ENCODE measurements around the gene EXOC6.

EXOC6 gene

DNA sequence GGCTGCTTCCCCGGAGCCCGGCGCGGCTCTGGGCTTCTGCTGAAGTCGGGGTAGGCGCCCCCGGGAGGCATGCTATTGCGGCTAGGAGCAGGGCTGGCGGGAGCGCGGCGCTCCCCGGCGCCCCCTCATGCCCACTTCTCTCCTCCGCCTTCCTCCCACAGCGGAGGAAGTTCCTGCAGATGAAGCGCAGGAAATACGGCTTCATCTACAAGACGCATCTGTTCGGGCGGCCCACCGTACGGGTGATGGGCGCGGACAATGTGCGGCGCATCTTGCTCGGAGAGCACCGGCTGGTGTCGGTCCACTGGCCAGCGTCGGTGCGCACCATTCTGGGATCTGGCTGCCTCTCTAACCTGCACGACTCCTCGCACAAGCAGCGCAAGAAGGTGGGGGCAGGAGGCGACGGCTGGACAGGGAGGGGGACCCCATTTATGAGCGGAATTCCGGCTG lies 225.9 kb downstream of the EXOC6 start:
- H3K4me3 ChIP-seq (ENCODE audit: insufficient read depth, low read depth, low read length, poor library complexity, severe bottlenecking), result peak overlapping the region; percentile 32
- no peak overlapping the region for H3K27ac ChIP-seq (ENCODE audit: insufficient read depth, low read length, poor library complexity, severe bottlenecking)
- H3K27me3 ChIP-seq (replicated peaks; ENCODE audit: control insufficient read depth, insufficient read depth, low read length, poor library complexity, severe bottlenecking), result peaks cover 30% of the 10 kb centered on the region

DNA sequence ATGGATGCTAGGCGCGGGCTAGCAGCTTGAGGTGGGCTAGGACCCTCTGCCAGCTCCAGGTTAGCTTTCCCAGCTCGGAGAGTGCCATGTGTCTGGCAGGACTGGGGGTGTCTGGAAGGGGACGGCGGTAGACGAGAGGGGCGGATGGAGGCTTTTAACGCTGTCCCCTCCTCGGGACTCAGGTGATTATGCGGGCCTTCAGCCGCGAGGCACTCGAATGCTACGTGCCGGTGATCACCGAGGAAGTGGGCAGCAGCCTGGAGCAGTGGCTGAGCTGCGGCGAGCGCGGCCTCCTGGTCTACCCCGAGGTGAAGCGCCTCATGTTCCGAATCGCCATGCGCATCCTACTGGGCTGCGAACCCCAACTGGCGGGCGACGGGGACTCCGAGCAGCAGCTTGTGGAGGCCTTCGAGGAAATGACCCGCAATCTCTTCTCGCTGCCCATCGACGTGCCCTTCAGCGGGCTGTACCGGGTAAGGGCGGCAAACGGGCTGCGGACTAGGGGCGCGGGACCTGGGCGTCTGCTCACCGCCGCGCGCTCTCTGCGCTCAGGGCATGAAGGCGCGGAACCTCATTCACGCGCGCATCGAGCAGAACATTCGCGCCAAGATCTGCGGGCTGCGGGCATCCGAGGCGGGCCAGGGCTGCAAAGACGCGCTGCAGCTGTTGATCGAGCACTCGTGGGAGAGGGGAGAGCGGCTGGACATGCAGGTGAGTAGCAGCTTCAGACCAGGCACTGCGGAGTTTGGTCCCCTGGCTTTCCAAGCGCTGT lies 226.5 kb downstream of the EXOC6 start:
- DNase-seq, result no peak
- Histone ChIP-seq H3K27me3 (replicated peaks; ENCODE audit: control insufficient read depth, insufficient read depth, low read length, poor library complexity, severe bottlenecking) (peaks cover 36% of the 10 kb centered on the region), H3K36me3 (ENCODE audit: control insufficient read depth, insufficient read depth, low read length) (no peaks in the 10 kb centered on the region), H3K4me1 (ENCODE audit: control insufficient read depth, insufficient read depth, low read length, poor library complexity, severe bottlenecking) (peaks cover 35% of the 10 kb centered on the region), H3K4me3 (ENCODE audit: insufficient read depth, low read depth, low read length, poor library complexity, severe bottlenecking) (no peak overlapping the region), H3K27ac (ENCODE audit: insufficient read depth, low read length, poor library complexity, severe bottlenecking) (no peak overlapping the region), H3K9me3 (ENCODE audit: control insufficient read depth, low read length) (no peaks in the 10 kb centered on the region)

More for the DNA sequence above, 225.9 kb downstream of the EXOC6 start:
- Histone ChIP-seq H3K4me1 (ENCODE audit: control insufficient read depth, insufficient read depth, low read length, poor library complexity, severe bottlenecking) (peaks cover 35% of the 10 kb centered on the region), H3K9me3 (ENCODE audit: control insufficient read depth, low read length) (no peaks in the 10 kb centered on the region), H3K36me3 (ENCODE audit: control insufficient read depth, insufficient read depth, low read length) (no peaks in the 10 kb centered on the region)
- DNase-seq, result no peak

DNA sequence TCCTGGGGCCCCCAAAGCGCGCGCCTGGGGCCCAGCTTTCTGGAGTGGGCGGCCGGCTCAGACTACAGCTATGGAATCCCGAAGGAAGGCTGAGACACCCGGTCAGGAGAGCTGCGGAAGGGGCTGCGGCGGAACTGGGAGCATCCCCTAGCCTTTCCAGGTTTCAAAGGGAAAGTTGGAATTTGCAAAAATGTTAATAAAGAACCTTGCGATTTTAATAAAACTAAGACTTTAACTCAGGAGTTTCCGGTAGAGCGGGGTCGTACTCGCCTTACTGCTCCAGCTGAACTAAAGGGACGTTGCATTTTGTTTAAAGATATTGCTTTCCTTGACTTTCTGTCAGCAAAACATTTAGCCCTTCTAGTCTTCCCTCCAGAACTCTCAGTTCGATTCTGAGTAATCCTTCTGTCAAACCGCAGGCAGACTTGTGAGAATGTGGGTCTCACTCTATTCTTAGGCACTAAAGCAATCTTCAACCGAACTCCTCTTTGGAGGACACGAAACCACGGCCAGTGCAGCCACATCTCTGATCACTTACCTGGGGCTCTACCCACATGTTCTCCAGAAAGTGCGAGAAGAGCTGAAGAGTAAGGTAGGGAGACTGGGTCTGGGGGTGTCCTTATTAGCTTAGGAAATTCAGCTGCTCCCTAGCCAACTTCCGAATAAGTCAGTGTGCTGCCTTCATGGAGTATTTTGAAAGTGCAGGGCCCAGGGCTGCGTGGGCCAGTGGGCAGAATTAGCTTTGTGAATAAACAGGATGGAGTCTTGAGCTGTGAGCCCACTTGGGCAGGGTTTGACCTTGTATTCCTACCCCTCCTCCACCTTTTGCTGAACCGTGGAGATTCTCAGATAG lies 227.3 kb downstream of the EXOC6 start:
- peaks cover 35% of the 10 kb centered on the region for H3K4me1 ChIP-seq (ENCODE audit: control insufficient read depth, insufficient read depth, low read length, poor library complexity, severe bottlenecking)
- peaks cover 38% of the 10 kb centered on the region for H3K27me3 ChIP-seq (replicated peaks; ENCODE audit: control insufficient read depth, insufficient read depth, low read length, poor library complexity, severe bottlenecking)
- H3K4me3 ChIP-seq (ENCODE audit: insufficient read depth, low read depth, low read length, poor library complexity, severe bottlenecking), result no peak overlapping the region
- DNase-seq, result no peak
- no peak overlapping the region for H3K27ac ChIP-seq (ENCODE audit: insufficient read depth, low read length, poor library complexity, severe bottlenecking)
- H3K36me3 ChIP-seq (ENCODE audit: control insufficient read depth, insufficient read depth, low read length), result no peaks in the 10 kb centered on the region
- no peaks in the 10 kb centered on the region for H3K9me3 ChIP-seq (ENCODE audit: control insufficient read depth, low read length)

DNA sequence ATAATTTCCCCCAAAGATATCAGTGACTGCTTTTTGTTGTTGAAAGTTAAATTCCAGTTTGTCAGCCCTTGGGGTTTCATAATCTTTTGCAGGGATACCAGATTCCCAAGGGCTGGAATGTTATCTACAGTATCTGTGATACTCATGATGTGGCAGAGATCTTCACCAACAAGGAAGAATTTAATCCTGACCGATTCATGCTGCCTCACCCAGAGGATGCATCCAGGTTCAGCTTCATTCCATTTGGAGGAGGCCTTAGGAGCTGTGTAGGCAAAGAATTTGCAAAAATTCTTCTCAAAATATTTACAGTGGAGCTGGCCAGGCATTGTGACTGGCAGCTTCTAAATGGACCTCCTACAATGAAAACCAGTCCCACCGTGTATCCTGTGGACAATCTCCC lies 228.6 kb downstream of the EXOC6 start:
- no peaks in the 10 kb centered on the region for H3K36me3 ChIP-seq (ENCODE audit: control insufficient read depth, insufficient read depth, low read length)
- H3K9me3 ChIP-seq (ENCODE audit: control insufficient read depth, low read length), result no peaks in the 10 kb centered on the region
- DNase-seq, result no peak
- peaks cover 31% of the 10 kb centered on the region for H3K4me1 ChIP-seq (ENCODE audit: control insufficient read depth, insufficient read depth, low read length, poor library complexity, severe bottlenecking)
- no peak overlapping the region for H3K4me3 ChIP-seq (ENCODE audit: insufficient read depth, low read depth, low read length, poor library complexity, severe bottlenecking)
- peaks cover 33% of the 10 kb centered on the region for H3K27me3 ChIP-seq (replicated peaks; ENCODE audit: control insufficient read depth, insufficient read depth, low read length, poor library complexity, severe bottlenecking)
- H3K27ac ChIP-seq (ENCODE audit: insufficient read depth, low read length, poor library complexity, severe bottlenecking), result no peak overlapping the region

DNA sequence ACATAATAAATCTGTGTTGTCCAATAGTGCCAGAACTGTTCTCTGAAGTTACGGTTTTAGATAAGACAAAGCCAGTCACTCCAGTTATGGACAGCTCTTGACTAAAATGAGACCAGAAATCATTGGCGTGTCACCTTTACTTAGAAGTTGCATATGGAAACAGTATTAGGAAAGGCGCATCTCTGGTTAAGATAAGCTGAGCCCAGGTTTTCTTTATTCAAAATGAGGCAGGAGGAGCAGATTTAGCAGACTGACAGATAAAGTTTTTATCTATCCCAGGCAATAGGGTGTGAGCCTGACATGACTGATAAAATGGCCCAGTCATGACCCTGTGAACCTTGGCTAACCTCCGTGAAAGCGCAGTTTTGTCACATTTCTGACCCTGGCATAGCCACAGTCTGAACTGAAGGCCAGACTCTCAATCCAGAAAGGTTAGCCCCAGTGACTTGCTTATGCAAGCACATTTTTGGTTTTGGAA lies 229.6 kb downstream of the EXOC6 start:
- no peak for DNase-seq
- peaks cover 22% of the 10 kb centered on the region for H3K4me1 ChIP-seq (ENCODE audit: control insufficient read depth, insufficient read depth, low read length, poor library complexity, severe bottlenecking)
- no peak overlapping the region for H3K27ac ChIP-seq (ENCODE audit: insufficient read depth, low read length, poor library complexity, severe bottlenecking)
- no peaks in the 10 kb centered on the region for H3K36me3 ChIP-seq (ENCODE audit: control insufficient read depth, insufficient read depth, low read length)
- no peak overlapping the region for H3K4me3 ChIP-seq (ENCODE audit: insufficient read depth, low read depth, low read length, poor library complexity, severe bottlenecking)
- H3K27me3 ChIP-seq (replicated peaks; ENCODE audit: control insufficient read depth, insufficient read depth, low read length, poor library complexity, severe bottlenecking), result peaks cover 33% of the 10 kb centered on the region
- no peaks in the 10 kb centered on the region for H3K9me3 ChIP-seq (ENCODE audit: control insufficient read depth, low read length)

DNA sequence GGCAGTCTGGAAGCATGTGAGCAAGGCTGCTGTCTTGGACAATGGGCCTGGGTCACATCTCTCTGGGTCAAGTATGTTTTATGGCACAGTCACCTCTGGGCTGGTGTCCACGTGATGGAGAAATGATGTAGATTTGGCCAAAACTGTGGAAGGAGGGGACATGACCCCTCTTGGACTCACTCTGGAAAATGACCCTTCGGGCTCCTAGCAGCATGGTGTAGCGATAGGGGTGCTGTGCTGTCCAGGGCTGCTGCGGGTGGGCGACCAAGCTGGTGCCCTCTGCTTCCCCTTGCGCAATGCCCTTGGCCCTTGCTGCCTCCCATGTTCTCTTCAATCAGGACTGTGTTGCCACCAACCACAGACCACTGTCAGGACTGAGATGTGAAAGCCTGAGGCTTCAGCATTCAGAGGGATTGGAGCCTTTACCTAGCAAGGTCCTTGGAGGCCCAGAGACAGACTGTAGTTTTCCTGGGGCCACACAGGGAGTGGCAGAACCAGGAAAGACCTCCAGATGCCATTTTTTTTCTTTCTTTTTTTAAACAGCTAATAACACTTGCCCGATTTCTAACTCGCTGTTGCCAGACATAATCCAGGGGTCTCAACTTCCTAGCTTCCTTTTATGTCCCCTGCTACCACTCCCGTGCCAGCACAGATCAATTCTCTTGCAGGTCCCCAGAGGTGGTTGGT lies 231.5 kb downstream of the EXOC6 start:
- Histone ChIP-seq H3K27me3 (replicated peaks; ENCODE audit: control insufficient read depth, insufficient read depth, low read length, poor library complexity, severe bottlenecking) (peaks cover 16% of the 10 kb centered on the region), H3K4me3 (ENCODE audit: insufficient read depth, low read depth, low read length, poor library complexity, severe bottlenecking) (no peak overlapping the region), H3K4me1 (ENCODE audit: control insufficient read depth, insufficient read depth, low read length, poor library complexity, severe bottlenecking) (peaks cover 4% of the 10 kb centered on the region), H3K27ac (ENCODE audit: insufficient read depth, low read length, poor library complexity, severe bottlenecking) (no peak overlapping the region), H3K9me3 (ENCODE audit: control insufficient read depth, low read length) (no peaks in the 10 kb centered on the region), H3K36me3 (ENCODE audit: control insufficient read depth, insufficient read depth, low read length) (no peaks in the 10 kb centered on the region)
- no peak for DNase-seq

DNA sequence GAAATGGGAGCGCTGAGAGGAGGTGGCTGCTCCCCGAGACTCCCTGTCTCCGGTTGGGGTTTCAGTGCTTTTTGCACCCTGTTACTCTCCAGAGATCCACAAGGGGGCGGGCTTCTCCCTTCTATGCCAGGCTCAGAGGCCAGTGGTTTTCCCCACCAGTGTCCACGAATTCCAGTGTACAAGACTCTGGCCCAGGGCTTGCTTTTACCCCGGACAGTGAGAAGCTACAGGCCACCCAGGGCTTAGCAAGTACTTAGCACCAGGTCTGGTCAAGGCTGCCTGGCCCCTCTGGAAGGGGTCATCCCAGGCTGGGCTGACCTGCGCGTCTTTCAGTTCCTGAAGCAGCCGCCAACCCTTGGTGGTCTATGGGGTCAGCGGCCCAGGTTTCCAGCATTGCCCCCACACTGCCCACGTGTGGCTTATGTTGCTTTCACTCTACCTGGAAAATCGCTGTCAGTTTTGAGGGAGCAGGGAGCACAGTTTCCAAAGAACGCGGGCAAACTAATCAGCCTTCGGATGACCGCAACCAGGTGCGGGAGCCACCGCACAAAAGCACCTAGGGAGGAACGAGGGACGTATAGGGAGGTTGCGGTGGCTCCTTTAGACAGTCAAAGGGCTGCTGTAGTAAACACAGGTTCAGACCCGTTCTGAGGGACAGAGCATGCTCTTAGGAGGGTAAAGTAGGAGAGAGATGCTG lies 232.2 kb downstream of the EXOC6 start:
- H3K27ac ChIP-seq (ENCODE audit: insufficient read depth, low read length, poor library complexity, severe bottlenecking), result no peak overlapping the region
- peak; percentile 9 to 26 (median 24) for DNase-seq
- no peaks in the 10 kb centered on the region for H3K9me3 ChIP-seq (ENCODE audit: control insufficient read depth, low read length)
- no peaks in the 10 kb centered on the region for H3K36me3 ChIP-seq (ENCODE audit: control insufficient read depth, insufficient read depth, low read length)
- H3K27me3 ChIP-seq (replicated peaks; ENCODE audit: control insufficient read depth, insufficient read depth, low read length, poor library complexity, severe bottlenecking), result peaks cover 13% of the 10 kb centered on the region
- no peaks in the 10 kb centered on the region for H3K4me1 ChIP-seq (ENCODE audit: control insufficient read depth, insufficient read depth, low read length, poor library complexity, severe bottlenecking)
- no peak overlapping the region for H3K4me3 ChIP-seq (ENCODE audit: insufficient read depth, low read depth, low read length, poor library complexity, severe bottlenecking)

DNA sequence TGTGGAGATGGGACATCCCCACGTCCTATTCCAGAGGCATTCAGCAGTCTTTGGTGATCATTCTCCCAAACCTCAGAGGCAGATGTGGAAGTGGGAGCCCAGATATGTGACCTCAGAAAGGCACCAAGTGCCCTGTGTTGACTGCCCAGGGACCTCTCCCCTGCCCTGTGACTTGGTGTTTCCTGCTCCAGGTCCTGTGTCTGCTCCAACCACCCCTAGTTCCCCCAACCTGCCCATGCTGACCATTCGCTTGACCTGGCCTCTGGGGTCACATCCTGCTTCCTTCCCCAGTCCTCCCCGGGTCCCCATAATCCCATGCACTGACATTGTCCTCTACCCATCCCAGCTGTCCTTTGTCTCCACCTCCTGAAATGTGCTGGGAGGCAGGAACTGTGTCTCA lies 233.0 kb downstream of the EXOC6 start:
- no peak overlapping the region for H3K27ac ChIP-seq (ENCODE audit: insufficient read depth, low read length, poor library complexity, severe bottlenecking)
- H3K4me3 ChIP-seq (ENCODE audit: insufficient read depth, low read depth, low read length, poor library complexity, severe bottlenecking), result no peak overlapping the region
- no peaks in the 10 kb centered on the region for H3K9me3 ChIP-seq (ENCODE audit: control insufficient read depth, low read length)
- no peaks in the 10 kb centered on the region for H3K36me3 ChIP-seq (ENCODE audit: control insufficient read depth, insufficient read depth, low read length)
- H3K27me3 ChIP-seq (replicated peaks; ENCODE audit: control insufficient read depth, insufficient read depth, low read length, poor library complexity, severe bottlenecking), result peaks cover 13% of the 10 kb centered on the region
- DNase-seq, result no peak
- H3K4me1 ChIP-seq (ENCODE audit: control insufficient read depth, insufficient read depth, low read length, poor library complexity, severe bottlenecking), result no peaks in the 10 kb centered on the region

DNA sequence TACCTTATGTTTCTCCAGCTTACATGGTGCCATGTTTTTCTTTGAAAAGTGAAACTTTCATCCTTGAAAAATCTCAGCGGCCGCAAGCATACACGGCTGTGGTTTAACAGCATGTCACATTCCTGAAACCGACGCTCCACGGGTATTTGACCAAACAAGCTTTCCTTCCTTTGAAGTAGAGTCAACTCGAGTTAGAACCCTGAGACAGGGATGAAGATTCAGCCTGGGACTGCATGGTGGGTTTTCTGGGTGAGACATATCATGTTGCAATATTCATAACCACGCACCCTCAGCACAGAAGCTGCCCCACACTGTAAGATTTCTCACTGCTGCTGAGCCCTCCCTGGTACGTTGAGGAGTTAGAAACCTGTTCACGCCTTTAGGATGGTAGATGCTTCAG lies 233.5 kb downstream of the EXOC6 start:
- no peak overlapping the region for H3K4me3 ChIP-seq (ENCODE audit: insufficient read depth, low read depth, low read length, poor library complexity, severe bottlenecking)
- H3K27ac ChIP-seq (ENCODE audit: insufficient read depth, low read length, poor library complexity, severe bottlenecking), result no peak overlapping the region
- H3K4me1 ChIP-seq (ENCODE audit: control insufficient read depth, insufficient read depth, low read length, poor library complexity, severe bottlenecking), result no peaks in the 10 kb centered on the region
- DNase-seq, result no peak
- no peaks in the 10 kb centered on the region for H3K9me3 ChIP-seq (ENCODE audit: control insufficient read depth, low read length)
- peaks cover 13% of the 10 kb centered on the region for H3K27me3 ChIP-seq (replicated peaks; ENCODE audit: control insufficient read depth, insufficient read depth, low read length, poor library complexity, severe bottlenecking)
- no peaks in the 10 kb centered on the region for H3K36me3 ChIP-seq (ENCODE audit: control insufficient read depth, insufficient read depth, low read length)

Measured in effector memory CD4-positive, alpha-beta T cell (primary cell).